ENCODE data around the gene ESYT2. TPM values are rescaled to one million over a fixed set of nuclear protein-coding genes. Genes with fewer than 3 reads are reported as not detected.

ESYT2 gene
- total and polyA plus RNA-seq, 9 of the 15 experiments (the other 6 are each of a cell fraction or from before 2014, with no cell fraction given) = 5.8 to 86.9 (median 64.7) TPM

DNA sequence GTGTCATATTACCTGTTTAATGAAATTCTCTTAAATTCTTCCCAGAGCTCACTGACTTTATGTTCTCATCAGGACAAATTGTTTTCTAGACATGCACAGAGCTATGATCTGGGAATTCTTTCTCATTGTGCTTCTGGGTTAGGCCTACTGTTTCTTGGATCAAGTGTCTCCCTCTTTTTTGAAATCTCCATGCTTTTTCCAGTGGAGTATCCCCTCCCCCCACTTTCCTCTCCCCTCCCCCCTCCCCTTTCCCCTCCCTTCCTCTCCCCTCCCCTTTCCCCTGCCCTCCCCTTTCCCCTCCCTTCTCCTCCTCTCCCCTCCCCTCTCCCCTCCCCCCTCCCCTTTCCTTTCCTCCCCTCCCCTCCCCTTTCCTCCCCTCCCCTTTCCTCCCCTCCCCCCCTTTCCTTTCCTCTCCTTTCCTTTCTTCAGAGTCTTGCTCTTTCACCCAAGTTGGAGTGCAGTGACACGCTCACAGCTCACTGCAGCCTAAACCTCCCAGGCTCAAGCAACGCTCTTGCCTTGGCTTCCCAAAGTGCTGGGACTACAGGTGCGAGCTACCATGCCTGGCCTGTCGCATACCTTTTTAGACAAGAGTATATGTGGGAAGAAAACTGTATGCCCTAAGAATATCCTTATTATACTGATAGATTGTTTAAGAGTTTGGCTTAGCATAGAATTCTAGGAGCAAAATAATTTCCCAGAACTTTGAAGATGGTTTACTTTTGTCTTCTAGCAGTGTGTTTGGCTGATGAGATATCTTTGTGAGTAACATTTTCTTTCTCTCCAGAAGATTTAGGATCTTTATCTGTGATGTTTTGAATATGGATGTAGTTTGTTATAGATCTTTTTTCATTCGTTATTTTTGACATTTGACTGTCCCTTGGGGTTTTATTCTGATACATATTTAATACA, 29.5 kb upstream of the ESYT2 start (continued):
- no peak for TF ChIP-seq TEAD2 (tag; IDR thresholded peaks at IDR 0.05)
- no peak for TF ChIP-seq ZFP91 (CRISPR knock-in tag; IDR thresholded peaks at IDR 0.05)
- peak; percentile 84 for TF ChIP-seq PCBP1 (IDR thresholded peaks at IDR 0.05; ENCODE audit: low read depth, low read length, poor library complexity, severe bottlenecking)
- TF ChIP-seq CHD2 (IDR thresholded peaks at IDR 0.05; ENCODE audit: low read depth, low read length) = 0 out of 2 replicates have a peak, but pooled peaks have one; percentile 2
- 0 out of 2 replicates have a peak, but pooled peaks have one; percentile 14 for TF ChIP-seq ILF3 (IDR thresholded peaks at IDR 0.05; ENCODE audit: borderline replicate concordance)
- TF ChIP-seq ELF2 (CRISPR knock-in tag; IDR thresholded peaks at IDR 0.05) = 0 out of 2 replicates have a peak, but pooled peaks have one; percentile 20
- no peak for TF ChIP-seq MXI1 (IDR thresholded peaks at IDR 0.05; ENCODE audit: low read depth, low read length)
- TF ChIP-seq RAD51 (IDR thresholded peaks at IDR 0.05; ENCODE audit: borderline replicate concordance, low read depth) = 0 out of 2 replicates have a peak, but pooled peaks have one; percentile 10
- TF ChIP-seq, protein P1, sequence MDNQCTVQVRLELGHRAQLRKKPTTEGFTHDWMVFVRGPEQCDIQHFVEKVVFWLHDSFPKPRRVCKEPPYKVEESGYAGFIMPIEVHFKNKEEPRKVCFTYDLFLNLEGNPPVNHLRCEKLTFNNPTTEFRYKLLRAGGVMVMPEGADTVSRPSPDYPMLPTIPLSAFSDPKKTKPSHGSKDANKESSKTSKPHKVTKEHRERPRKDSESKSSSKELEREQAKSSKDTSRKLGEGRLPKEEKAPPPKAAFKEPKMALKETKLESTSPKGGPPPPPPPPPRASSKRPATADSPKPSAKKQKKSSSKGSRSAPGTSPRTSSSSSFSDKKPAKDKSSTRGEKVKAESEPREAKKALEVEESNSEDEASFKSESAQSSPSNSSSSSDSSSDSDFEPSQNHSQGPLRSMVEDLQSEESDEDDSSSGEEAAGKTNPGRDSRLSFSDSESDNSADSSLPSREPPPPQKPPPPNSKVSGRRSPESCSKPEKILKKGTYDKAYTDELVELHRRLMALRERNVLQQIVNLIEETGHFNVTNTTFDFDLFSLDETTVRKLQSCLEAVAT (IDR thresholded peaks at IDR 0.05) = peak in 1 of 2 experiments; percentile 65; a peak in 1 of 4 replicates
- TF ChIP-seq DNMT1 (IDR thresholded peaks at IDR 0.05) = 0 out of 2 replicates have a peak, but pooled peaks have one; percentile 22
- peak in 1 of 2 experiments; percentile 42; a peak in 1 of 4 replicates for TF ChIP-seq CSDE1 (IDR thresholded peaks at IDR 0.05)
- TF ChIP-seq MYC (IDR thresholded peaks at IDR 0.05; ENCODE audit: low read depth, low read length) = 0 out of 2 replicates have a peak, but pooled peaks have one; percentile 20
- TF ChIP-seq MYC (CRISPR knock-in tag; IDR thresholded peaks at IDR 0.05; ENCODE audit: borderline replicate concordance, low read depth) = no peak
- no peak for TF ChIP-seq GTF2F1 (IDR thresholded peaks at IDR 0.05; ENCODE audit: low read depth, low read length)
- TF ChIP-seq FOXJ2 (tag; IDR thresholded peaks at IDR 0.05) = peak; percentile 58; the same call in 1 of the 2 replicates
- peak; percentile 30; the same call in 1 of the 2 replicates for TF ChIP-seq ZNF766 (CRISPR knock-in tag; conservative IDR thresholded peaks at IDR 0.05)
- TF ChIP-seq NEUROD1 (IDR thresholded peaks at IDR 0.05; ENCODE audit: borderline replicate concordance, low read depth, low read length, partially characterized antibody) = peak; percentile 21
- peak; percentile 47; the same call in 1 of the 2 replicates for TF ChIP-seq SMARCA4 (IDR thresholded peaks at IDR 0.05)
- TF ChIP-seq, protein P2, sequence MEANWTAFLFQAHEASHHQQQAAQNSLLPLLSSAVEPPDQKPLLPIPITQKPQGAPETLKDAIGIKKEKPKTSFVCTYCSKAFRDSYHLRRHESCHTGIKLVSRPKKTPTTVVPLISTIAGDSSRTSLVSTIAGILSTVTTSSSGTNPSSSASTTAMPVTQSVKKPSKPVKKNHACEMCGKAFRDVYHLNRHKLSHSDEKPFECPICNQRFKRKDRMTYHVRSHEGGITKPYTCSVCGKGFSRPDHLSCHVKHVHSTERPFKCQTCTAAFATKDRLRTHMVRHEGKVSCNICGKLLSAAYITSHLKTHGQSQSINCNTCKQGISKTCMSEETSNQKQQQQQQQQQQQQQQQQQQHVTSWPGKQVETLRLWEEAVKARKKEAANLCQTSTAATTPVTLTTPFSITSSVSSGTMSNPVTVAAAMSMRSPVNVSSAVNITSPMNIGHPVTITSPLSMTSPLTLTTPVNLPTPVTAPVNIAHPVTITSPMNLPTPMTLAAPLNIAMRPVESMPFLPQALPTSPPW (CRISPR knock-in tag; IDR thresholded peaks at IDR 0.05) = peak; percentile 97
- TF ChIP-seq SP1 (CRISPR knock-in tag; IDR thresholded peaks at IDR 0.05) = no peak

Data from K562 (cell line).